Upper lobe of left lung (tissue), 6 donors: ENCODE measurements around the gene UGT1A6. TPM values are rescaled to one million over a fixed set of nuclear protein-coding genes. Genes with fewer than 3 reads are reported as not detected.

ENCODE experiments used
- ATAC-seq, 2 donors: fragments of 200-7000 bp; cut with Tn5 transposase; one replicate each; pipeline ENCODE4 v1.9.1; 2022; ENCODE audit warnings: mild to moderate bottlenecking in 2 of 2, moderate library complexity in 2 of 2; ENCODE audit not compliant: low FRiP score in 2 of 2
- DNase-seq, 2 donors: peaks; one replicate each; pipeline ENCODE4 v3.0.0-alpha.2; 2019 to 2020
- H3K27ac ChIP-seq, 4 donors: fragments of 200-600 bp; sonication (generic); one replicate each; pipeline ENCODE4 v1.5.1; 2016 to 2019
- H3K27me3 ChIP-seq, 4 donors: fragments of 200-600 bp; sonication (generic); one replicate each; pipeline ENCODE4 v1.5.1; 2017 to 2019
- H3K36me3 ChIP-seq, 4 donors: fragments of 200-600 bp; sonication (generic); one replicate each; pipeline ENCODE4 v1.5.1; 2016 to 2019
- H3K4me1 ChIP-seq, 4 donors: fragments of 200-600 bp; sonication (generic); one replicate each; pipeline ENCODE4 v1.5.1; 2018 to 2019
- H3K4me3 ChIP-seq, 4 donors: fragments of 200-600 bp; sonication (generic); one replicate each; pipeline ENCODE4 v1.5.1; 2017 to 2019; ENCODE audit warnings: mild to moderate bottlenecking in 2 of 4, moderate library complexity in 1 of 4
- H3K9me3 ChIP-seq, 4 donors: fragments of 200-600 bp; sonication (generic); one replicate each; pipeline ENCODE4 v1.5.1; 2018 to 2019
- CTCF ChIP-seq, 6 experiments: fragments of 450-650 bp in 4 of 6; fragments of 200-600 bp in 2 of 6; sonication (generic) in 2 of 6; IDR thresholded peaks; one replicate each; pipeline ENCODE4 v1.5.1; 2016 to 2019; ENCODE audit warnings: antibody characterized with exemption in 6 of 6
- EP300 ChIP-seq, 4 donors: sonication (generic); formaldehyde crosslinking; IDR thresholded peaks; one replicate each; pipeline ENCODE4 v1.5.1; 2017; ENCODE audit warnings: antibody characterized with exemption in 4 of 4, control low read depth in 2 of 4
- POLR2A ChIP-seq, 4 donors: fragments of 450-650 bp; IDR thresholded peaks; one replicate each; pipeline ENCODE4 v1.5.1; 2016 to 2017; ENCODE audit warnings: antibody characterized with exemption in 4 of 4, mild to moderate bottlenecking in 2 of 4
- POLR2AphosphoS5 ChIP-seq, 2 donors: sonication (generic); formaldehyde crosslinking; IDR thresholded peaks; one replicate each; pipeline ENCODE4 v1.5.1; 2017; ENCODE audit warnings: antibody characterized with exemption in 2 of 2
- WGBS, 2 donors: methylation state at CpG; one replicate each; pipeline ENCODE4 v1.1.5; 2017 to 2018; 5-methylcytosine and 5-hydroxymethylcytosine counted together
- total RNA-seq, 6 donors: library from RNA; depleted of rRNA in 4 of 6; stranded (reverse); fragments of >200 nt in 4 of 6; gene quantifications; one replicate each; pipeline versions ENCODE4 v1.1.0 to v1.2.1, GENCODE V29; 2016 to 2021
- donor health status: DM: no; HTN: no; CAD: no; lungs with moderate emphysema.
- donor health status: DM: no; HTN: yes; CAD: no; lungs with severe emphysema.

Gene UGT1A6
- total RNA-seq, 6 donors from 2014 or later = 0.15 to 5.0 (median 0.33) TPM; not detected in 1

GRCh38 chr2:233688341-233688740 lies 4.3 kb upstream of the UGT1A6 start:
- no peaks in the 10 kb centered on the region for H3K4me1 ChIP-seq
- no peak for TF ChIP-seq POLR2A (IDR thresholded peaks at IDR 0.05)
- no peak for TF ChIP-seq CTCF (IDR thresholded peaks at IDR 0.05)
- no peak for TF ChIP-seq EP300 (IDR thresholded peaks at IDR 0.05)
- no peak for TF ChIP-seq POLR2AphosphoS5 (IDR thresholded peaks at IDR 0.05)
- WGBS, 2 donors = 85% methylated on average over 5 of the region's 5 CpGs
- no peak overlapping the region for H3K27ac ChIP-seq
- H3K9me3 ChIP-seq = no peaks in the 10 kb centered on the region
- DNase-seq (no peak), ATAC-seq (no peak)
- H3K27me3 ChIP-seq = no peaks in the 10 kb centered on the region
- no peak overlapping the region for H3K4me3 ChIP-seq
- no peaks in the 10 kb centered on the region for H3K36me3 ChIP-seq

- no peak for TF ChIP-seq EP300 (IDR thresholded peaks at IDR 0.05)
- no peak for TF ChIP-seq POLR2A (IDR thresholded peaks at IDR 0.05)
- TF ChIP-seq POLR2AphosphoS5 (IDR thresholded peaks at IDR 0.05) = no peak
- TF ChIP-seq CTCF (IDR thresholded peaks at IDR 0.05) = no peak
Measured at GRCh38 chr2:233689031-233689430, 3.7 kb upstream of the UGT1A6 start.

GRCh38 chr2:233689501-233689900 lies 3.2 kb upstream of the UGT1A6 start:
- Histone ChIP-seq H3K4me3 (no peak overlapping the region), H3K36me3 (no peaks in the 10 kb centered on the region), H3K27me3 (no peaks in the 10 kb centered on the region), H3K4me1 (no peaks in the 10 kb centered on the region), H3K27ac (no peak overlapping the region), H3K9me3 (no peaks in the 10 kb centered on the region)
- ATAC-seq (no peak), DNase-seq (no peak)
- TF ChIP-seq POLR2A (IDR thresholded peaks at IDR 0.05) = no peak
- TF ChIP-seq CTCF (IDR thresholded peaks at IDR 0.05) = no peak
- no peak for TF ChIP-seq POLR2AphosphoS5 (IDR thresholded peaks at IDR 0.05)
- TF ChIP-seq EP300 (IDR thresholded peaks at IDR 0.05) = no peak
- 2 to 7% methylated on average over 3 of the region's 3 CpGs for WGBS, 2 donors

More at GRCh38 chr2:233689031-233689430, 3.7 kb upstream of the UGT1A6 start:
- no peak for ATAC-seq
- Histone ChIP-seq H3K36me3 (no peaks in the 10 kb centered on the region), H3K4me3 (no peak overlapping the region), H3K9me3 (no peaks in the 10 kb centered on the region), H3K27me3 (no peaks in the 10 kb centered on the region), H3K27ac (no peak overlapping the region), H3K4me1 (no peaks in the 10 kb centered on the region)
- no peak for DNase-seq

GRCh38 chr2:233690444-233690843 lies 2.2 kb upstream of the UGT1A6 start:
- WGBS, 2 donors = 68 to 76% methylated on average over 4 of the region's 4 CpGs
- Histone ChIP-seq H3K27me3 (no peaks in the 10 kb centered on the region), H3K9me3 (no peaks in the 10 kb centered on the region), H3K27ac (no peak overlapping the region), H3K36me3 (no peaks in the 10 kb centered on the region), H3K4me1 (no peaks in the 10 kb centered on the region), H3K4me3 (no peak overlapping the region)
- TF ChIP-seq POLR2AphosphoS5 (IDR thresholded peaks at IDR 0.05) = no peak
- no peak for TF ChIP-seq EP300 (IDR thresholded peaks at IDR 0.05)
- no peak for TF ChIP-seq POLR2A (IDR thresholded peaks at IDR 0.05)
- no peak for TF ChIP-seq CTCF (IDR thresholded peaks at IDR 0.05)
- DNase-seq (no peak), ATAC-seq (no peak)
